Mucosa of descending colon (tissue), 3 donors: ENCODE measurements around the gene SEC31A. TPM values are rescaled to one million over a fixed set of nuclear protein-coding genes. Genes with fewer than 3 reads are reported as not detected.
A peak's percentile ranks its signal among the peaks of the same experiment; 100 is the strongest.
"Not testable (repeated sequence)": the region's sequence is repeated elsewhere in the genome, so short reads cannot be mapped to it uniquely, and the experiment has no call there.

Experiments
- ATAC-seq: fragments of 200-7000 bp; cut with Tn5 transposase; one replicate; pipeline ENCODE4 v1.9.1; 2020; ENCODE audit warnings: mild to moderate bottlenecking, moderate library complexity
- DNase-seq, 3 donors: peaks; one replicate each; pipeline ENCODE4 v3.0.0-alpha.2; 2020
- H3K36me3 ChIP-seq: fragments of 200-600 bp; one replicate; pipeline ENCODE4 v1.8.0; 2021; ENCODE audit warnings: low read depth, mild to moderate bottlenecking
- H3K4me1 ChIP-seq: fragments of 200-600 bp; one replicate; pipeline ENCODE4 v1.8.0; 2021; ENCODE audit warnings: low read depth, mild to moderate bottlenecking
- H3K4me3 ChIP-seq: fragments of 200-600 bp; one replicate; pipeline ENCODE4 v1.8.0; 2021; ENCODE audit warnings: mild to moderate bottlenecking
- H3K9me3 ChIP-seq: fragments of 200-600 bp; one replicate; pipeline ENCODE4 v1.8.0; 2021; ENCODE audit warnings: mild to moderate bottlenecking
- CTCF ChIP-seq: fragments of 200-600 bp; IDR thresholded peaks from one replicate; pipeline ENCODE4 v1.8.0; 2022; ENCODE audit warnings: antibody characterized with exemption, mild to moderate bottlenecking
- intact Hi-C, 2 donors: fragments of 100-400 bp; cut with DNase I in 1 of 2; cut with micrococcal nuclease in 1 of 2; formaldehyde crosslinking; loops; one replicate each; pipeline versions ENCODE4 v1.11.0 to v1.11.1; 2022; cut with DNase I, micrococcal nuclease
- total RNA-seq, 3 donors: library from RNA; stranded (reverse); fragmentation: NEBNext Ultra II Directional in 2 of 3; extraction: Animal tissue kit (Norgen Biotek cat#: 25700) in 2 of 3; gene quantifications; one replicate each; pipeline versions ENCODE4 v1.2.1 to v1.2.4, GENCODE V29; 2021 to 2023
- donor health status: DM: no; HTN: no; CAD: no; lungs with moderate emphysema.
- donor health status: DM: no; HTN: no; CAD: no.
- donor health status: DM: no; HTN: yes; CAD: no.

Gene SEC31A
- total RNA-seq, 3 donors from 2014 or later = 167 to 179 (median 176) TPM

GRCh38 chr4:82861529-82861928 is 29.4 kb downstream of the SEC31A start:
- Histone ChIP-seq H3K4me3 (no peak overlapping the region), H3K9me3 (no peaks in the 10 kb centered on the region), H3K4me1 (no peaks in the 10 kb centered on the region), H3K36me3 (peaks cover 10% of the 10 kb centered on the region)
- TF ChIP-seq CTCF = no peak
- intact Hi-C loops = no loop called here
- ATAC-seq = no peak
- no peak for DNase-seq

GRCh38 chr4:82860487-82860886 is 30.5 kb downstream of the SEC31A start:
- DNase-seq, intact Hi-C loops, H3K4me1 ChIP-seq, ATAC-seq, H3K4me3 ChIP-seq, H3K9me3 ChIP-seq: not testable (repeated sequence)
- H3K36me3 ChIP-seq = peaks cover 10% of the 10 kb centered on the region

- Histone ChIP-seq H3K9me3 (no peaks in the 10 kb centered on the region), H3K36me3 (peaks cover 19% of the 10 kb centered on the region), H3K4me1 (no peaks in the 10 kb centered on the region), H3K4me3 (no peak overlapping the region)
- intact Hi-C loops = no loop called here
- DNase-seq = no peak
- ATAC-seq = no peak
- TF ChIP-seq CTCF = no peak
Observed at GRCh38 chr4:82852751-82853285, 38.1 kb downstream of the SEC31A start.

- no peaks in the 10 kb centered on the region for H3K9me3 ChIP-seq
- DNase-seq (peak in 1 of 3 donors; percentile 19), ATAC-seq (peak; percentile 56)
- H3K4me1 ChIP-seq = no peaks in the 10 kb centered on the region
- no peak for TF ChIP-seq CTCF
- intact Hi-C loops = no loop called here
- no peak overlapping the region for H3K4me3 ChIP-seq
- H3K36me3 ChIP-seq = peaks cover 12% of the 10 kb centered on the region
Observed at GRCh38 chr4:82851885-82852750, 38.8 kb downstream of the SEC31A start.

GRCh38 chr4:82851318-82851717 is 39.6 kb downstream of the SEC31A start:
- no peak for TF ChIP-seq CTCF
- intact Hi-C loops = no loop called here
- Histone ChIP-seq H3K4me3 (no peak overlapping the region), H3K9me3 (no peaks in the 10 kb centered on the region), H3K36me3 (peaks cover 10% of the 10 kb centered on the region), H3K4me1 (no peaks in the 10 kb centered on the region)
- no peak for DNase-seq
- no peak for ATAC-seq

- no peaks in the 10 kb centered on the region for H3K9me3 ChIP-seq
- no peak overlapping the region for H3K4me3 ChIP-seq
- no peaks in the 10 kb centered on the region for H3K4me1 ChIP-seq
- peaks cover 10% of the 10 kb centered on the region for H3K36me3 ChIP-seq
- TF ChIP-seq CTCF = no peak
- no peak for DNase-seq
- intact Hi-C loops = no loop called here
- ATAC-seq = no peak
Observed at GRCh38 chr4:82850684-82851083, 40.3 kb downstream of the SEC31A start.
